Stomach smooth muscle (tissue), 2 donors: Measurements from ENCODE around the gene GINS3.

Experiments used
- H3K27ac ChIP-seq: one replicate; pipeline ENCODE4 v1.7.0; 2013; ENCODE audit warnings: mild to moderate bottlenecking, low read length, inconsistent platforms
- H3K27me3 ChIP-seq, 2 donors: one replicate each; pipeline ENCODE4 v1.7.0; 2013; ENCODE audit warnings: low read length in 2 of 2; ENCODE audit not compliant: insufficient read depth in 2 of 2, control insufficient read depth in 1 of 2
- H3K36me3 ChIP-seq, 2 donors: one replicate each; pipeline ENCODE4 v1.7.0; 2013; ENCODE audit warnings: low read length in 2 of 2; ENCODE audit not compliant: control insufficient read depth in 2 of 2, insufficient read depth in 2 of 2
- H3K4me1 ChIP-seq: one replicate; pipeline ENCODE4 v1.7.0; 2013; ENCODE audit warnings: low read length; ENCODE audit not compliant: control insufficient read depth, insufficient read depth
- H3K4me3 ChIP-seq, 2 donors: one replicate each; pipeline ENCODE4 v1.7.0; 2013; ENCODE audit warnings: low read length in 2 of 2
- H3K9ac ChIP-seq, 2 donors: one replicate each; pipeline ENCODE4 v1.7.0; 2013; ENCODE audit warnings: low read length in 2 of 2, mild to moderate bottlenecking in 1 of 2
- H3K9me3 ChIP-seq, 2 donors: one replicate each; pipeline ENCODE4 v1.7.0; 2013; ENCODE audit warnings: low read length in 2 of 2; ENCODE audit not compliant: control insufficient read depth in 2 of 2
- donor health status: healthy.
- donor health status: Pancreatic carcinoma.

Gene GINS3

DNA sequence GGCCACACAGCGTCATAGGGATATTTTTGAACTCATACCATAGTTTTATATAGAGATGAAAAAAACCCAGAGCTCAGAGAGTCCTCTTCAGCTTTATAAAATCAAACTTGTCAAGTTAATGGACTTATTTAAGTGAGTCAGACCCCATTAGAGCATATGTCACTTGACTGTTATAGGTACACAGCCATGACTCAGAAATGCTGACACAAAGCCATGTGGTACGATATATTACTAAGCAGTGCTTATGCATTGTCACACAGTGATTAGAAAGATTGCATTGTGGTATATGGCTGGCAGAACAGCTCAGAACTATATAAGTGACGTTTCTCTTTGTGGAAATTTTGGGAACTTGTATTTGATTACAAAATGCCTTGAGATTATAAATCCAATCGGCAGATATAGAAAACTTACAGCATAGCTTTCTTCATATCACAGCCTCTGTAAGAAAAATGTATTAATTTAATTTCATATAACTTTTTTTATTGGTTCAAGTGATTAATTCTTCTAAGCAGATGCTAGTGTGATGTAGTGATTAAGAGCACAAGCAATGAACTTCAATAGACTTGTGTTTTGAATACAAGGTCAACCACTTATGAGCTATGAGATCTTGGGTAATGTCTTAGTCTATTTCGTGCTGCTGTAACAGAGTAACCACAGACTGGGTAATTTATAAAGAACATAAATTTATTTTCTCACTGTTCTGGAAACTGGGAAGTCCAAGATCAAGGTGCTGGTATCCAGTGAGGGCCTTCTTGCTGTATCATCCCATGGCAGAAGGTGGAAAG, 25.8 kb upstream of the GINS3 start:
- H3K4me1 ChIP-seq: no peaks in the 10 kb centered on the region
- H3K27me3 ChIP-seq: peaks cover 0 to 2% of the 10 kb centered on the region in 2 donors
- no peak overlapping the region for H3K27ac ChIP-seq
- no peak overlapping the region for H3K4me3 ChIP-seq
- H3K9ac ChIP-seq: no peak overlapping the region
- H3K36me3 ChIP-seq: no peaks in the 10 kb centered on the region
- peaks cover 0 to under 1% of the 10 kb centered on the region in 2 donors for H3K9me3 ChIP-seq

DNA sequence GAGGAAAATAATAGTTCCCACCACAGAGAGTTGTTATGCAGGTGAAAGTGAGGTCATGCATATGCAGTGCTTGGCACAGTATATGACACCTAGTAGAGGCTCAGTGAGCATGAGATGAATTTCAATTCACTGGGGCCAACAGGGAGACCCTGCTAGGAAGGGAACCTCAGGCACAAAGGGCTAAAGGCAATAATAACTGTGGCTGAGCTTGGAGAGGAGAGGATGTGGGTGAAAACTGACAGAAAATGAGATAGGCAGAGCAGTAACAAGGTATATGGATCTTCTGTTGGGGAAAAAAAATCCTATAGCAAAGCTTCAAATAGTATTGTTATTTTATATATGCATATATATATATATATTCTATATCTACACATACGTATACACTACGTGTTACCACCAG, 25.0 kb upstream of the GINS3 start:
- Histone ChIP-seq H3K27ac (no peak overlapping the region), H3K9me3 (no peaks in the 10 kb centered on the region), H3K36me3 (no peaks in the 10 kb centered on the region), H3K4me1 (no peaks in the 10 kb centered on the region), H3K9ac (no peak overlapping the region), H3K4me3 (no peak overlapping the region), H3K27me3 (peaks cover 0 to 2% of the 10 kb centered on the region in 2 donors)

DNA sequence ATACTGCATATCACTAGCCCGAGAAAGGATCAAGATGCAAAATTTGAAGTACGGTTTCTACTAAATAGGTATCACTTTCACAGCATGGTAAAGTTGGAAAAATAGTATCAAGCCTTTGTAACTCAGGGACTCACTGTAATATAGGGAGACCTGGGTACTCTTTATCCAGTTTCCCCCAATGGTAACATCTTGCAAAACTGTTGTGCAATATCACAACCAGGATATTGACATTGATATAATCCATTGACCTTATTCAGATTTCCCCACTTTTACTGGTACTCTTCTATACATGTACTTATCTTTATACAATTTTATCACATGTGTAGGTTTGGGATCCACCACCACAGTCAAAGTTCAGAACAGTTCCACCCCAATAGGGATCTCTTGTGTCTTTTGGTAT, 20.4 kb upstream of the GINS3 start:
- H3K27me3 ChIP-seq: peaks cover 0 to 3% of the 10 kb centered on the region in 2 donors
- no peaks in the 10 kb centered on the region for H3K36me3 ChIP-seq
- no peak overlapping the region for H3K27ac ChIP-seq
- H3K9me3 ChIP-seq: no peaks in the 10 kb centered on the region
- H3K4me1 ChIP-seq: no peaks in the 10 kb centered on the region
- H3K4me3 ChIP-seq: no peak overlapping the region
- H3K9ac ChIP-seq: no peak overlapping the region

DNA sequence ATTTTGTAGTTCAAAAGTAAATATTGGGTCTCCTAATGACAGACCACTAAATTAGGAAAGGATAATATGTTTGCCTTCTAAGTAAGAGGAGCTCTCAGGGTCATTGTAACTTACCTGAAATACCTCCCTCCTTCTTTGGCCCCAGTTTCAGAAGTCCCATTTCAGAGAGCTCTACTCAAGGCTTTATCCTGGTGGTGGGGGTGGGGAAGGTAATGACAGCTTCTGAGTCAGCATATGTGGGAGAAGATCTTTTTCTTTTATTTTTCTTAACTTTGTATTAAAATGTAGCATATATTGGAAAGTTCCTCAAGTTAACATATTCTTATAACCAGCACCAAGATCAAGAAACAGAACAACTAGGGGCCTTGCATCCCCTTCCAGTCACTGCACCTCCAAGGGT, 16.9 kb upstream of the GINS3 start:
- Histone ChIP-seq H3K27ac (no peak overlapping the region), H3K27me3 (peaks cover 0 to 2% of the 10 kb centered on the region in 2 donors), H3K36me3 (no peaks in the 10 kb centered on the region), H3K4me1 (no peaks in the 10 kb centered on the region), H3K4me3 (no peak overlapping the region), H3K9me3 (peaks cover 0 to 4% of the 10 kb centered on the region in 2 donors), H3K9ac (no peak overlapping the region)

DNA sequence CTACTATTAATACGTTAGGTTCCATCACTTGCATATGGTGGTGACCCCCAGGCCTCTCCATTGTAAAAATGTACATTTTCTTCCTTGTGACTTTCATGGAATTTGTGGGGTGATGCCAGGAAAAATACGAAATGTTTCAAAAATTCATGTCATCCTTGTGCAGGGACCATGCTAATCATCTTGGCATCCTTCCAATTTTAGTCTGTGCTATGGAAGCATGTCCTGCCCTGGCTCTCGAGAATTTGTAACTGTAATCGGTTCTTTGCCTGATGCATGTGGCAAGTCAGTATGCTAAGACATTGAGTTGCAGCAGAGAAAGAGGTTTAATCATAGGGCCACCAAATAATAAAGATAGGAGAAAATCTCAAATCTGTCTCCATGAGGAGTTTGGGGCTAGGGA, 14.3 kb upstream of the GINS3 start:
- Histone ChIP-seq H3K4me1 (no peaks in the 10 kb centered on the region), H3K4me3 (no peak overlapping the region), H3K36me3 (no peaks in the 10 kb centered on the region), H3K9ac (no peak overlapping the region), H3K9me3 (peaks cover 0 to 4% of the 10 kb centered on the region in 2 donors), H3K27ac (no peak overlapping the region), H3K27me3 (peaks cover 0 to 2% of the 10 kb centered on the region in 2 donors)

DNA sequence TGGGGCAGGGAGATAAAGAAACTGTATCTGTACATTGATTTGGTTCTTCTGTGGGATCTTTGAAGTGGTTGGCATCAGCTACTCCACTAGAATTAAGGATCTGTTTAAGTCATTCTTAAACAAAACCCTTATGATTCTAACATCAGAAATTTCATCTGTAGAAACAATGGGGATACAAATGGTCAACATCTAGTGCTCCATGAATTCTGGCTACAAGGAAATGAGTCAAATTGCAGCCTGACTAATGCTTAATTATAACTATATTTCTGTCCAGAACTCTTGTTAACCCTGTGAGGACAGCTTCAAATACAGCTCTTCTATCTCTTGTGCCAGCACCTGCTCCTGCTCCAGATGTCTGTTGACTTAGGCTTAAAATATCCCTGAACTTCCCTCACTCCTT, 13.9 kb upstream of the GINS3 start:
- Histone ChIP-seq H3K27ac (no peak overlapping the region), H3K4me3 (no peak overlapping the region), H3K4me1 (no peaks in the 10 kb centered on the region), H3K36me3 (no peaks in the 10 kb centered on the region), H3K9ac (no peak overlapping the region), H3K27me3 (peaks cover 0 to 5% of the 10 kb centered on the region in 2 donors), H3K9me3 (peaks cover 0 to 4% of the 10 kb centered on the region in 2 donors)

DNA sequence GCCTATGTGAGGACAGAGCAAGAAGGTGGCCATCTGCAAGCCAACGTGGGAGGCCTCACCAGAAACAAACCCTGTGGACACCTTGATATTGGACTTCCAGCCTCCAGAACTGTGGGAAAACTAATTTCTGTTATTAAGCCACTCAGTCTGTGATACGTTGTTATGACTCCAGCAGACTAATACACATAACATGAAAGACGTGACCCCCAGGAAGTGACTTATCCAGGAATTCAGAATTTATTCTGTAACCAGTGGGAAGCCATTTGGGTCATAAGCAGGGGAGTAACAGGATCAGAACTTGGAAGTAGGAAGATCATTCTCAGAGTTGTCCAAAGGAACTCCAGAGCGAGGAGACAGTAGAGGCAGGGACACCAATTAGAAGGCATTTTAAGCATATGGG, 12.5 kb upstream of the GINS3 start:
- Histone ChIP-seq H3K4me1 (no peaks in the 10 kb centered on the region), H3K9ac (no peak overlapping the region), H3K9me3 (peaks cover 0 to 4% of the 10 kb centered on the region in 2 donors), H3K27ac (no peak overlapping the region), H3K4me3 (no peak overlapping the region), H3K36me3 (no peaks in the 10 kb centered on the region), H3K27me3 (peaks cover 0 to 6% of the 10 kb centered on the region in 2 donors)

DNA sequence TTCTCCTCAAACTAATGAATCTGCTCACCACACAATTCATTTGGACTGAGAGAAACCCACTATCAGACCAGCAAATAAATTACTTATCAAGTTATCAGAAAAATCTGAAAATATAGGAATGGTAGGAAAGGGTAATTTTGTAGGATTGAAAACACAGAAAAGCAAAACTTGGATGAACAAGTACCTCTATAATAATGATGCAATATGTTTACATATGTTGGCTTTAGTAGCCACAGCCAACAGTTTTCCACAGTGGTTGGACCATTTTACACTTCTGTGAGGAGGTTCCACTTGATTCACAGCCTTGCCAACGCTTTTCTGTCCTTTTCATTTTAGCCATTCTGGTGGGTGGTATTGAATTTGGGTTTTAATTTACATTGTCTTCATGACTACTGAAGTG, 10.6 kb upstream of the GINS3 start:
- Histone ChIP-seq H3K27me3 (peaks cover 0 to 6% of the 10 kb centered on the region in 2 donors), H3K9ac (no peak overlapping the region), H3K27ac (no peak overlapping the region), H3K4me1 (no peaks in the 10 kb centered on the region), H3K4me3 (no peak overlapping the region), H3K9me3 (peaks cover 0 to 4% of the 10 kb centered on the region in 2 donors), H3K36me3 (no peaks in the 10 kb centered on the region)

DNA sequence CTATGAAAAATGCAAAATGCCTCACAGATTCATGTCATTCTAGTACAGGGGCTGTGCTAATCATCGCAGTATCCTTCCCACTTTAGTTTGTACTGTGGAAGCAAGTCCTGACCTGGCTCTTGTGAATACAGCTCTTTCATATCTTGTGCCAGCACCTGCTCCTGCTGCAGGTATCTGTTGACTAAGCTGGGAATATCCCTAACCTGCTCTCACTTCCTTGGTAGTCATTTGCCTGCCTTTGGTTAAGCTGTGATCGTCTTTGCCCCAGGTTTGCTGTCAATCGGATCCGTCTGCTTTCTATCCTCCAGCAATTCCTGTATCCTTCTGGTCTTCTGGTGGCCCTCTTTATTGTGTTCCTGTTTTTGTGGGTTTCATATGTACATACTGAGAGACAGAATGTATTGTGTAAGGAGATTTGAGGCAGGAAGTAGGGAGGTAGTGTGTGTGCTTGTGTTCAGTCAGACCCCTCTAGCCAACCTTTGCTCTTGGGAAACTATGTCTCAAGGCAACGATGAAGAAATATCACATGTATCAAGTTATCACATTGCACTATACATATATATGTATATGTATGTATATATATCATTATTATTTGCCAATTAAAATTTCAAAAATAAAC, 7.7 kb upstream of the GINS3 start:
- Histone ChIP-seq H3K27me3 (peaks cover 0 to 6% of the 10 kb centered on the region in 2 donors), H3K9me3 (peaks cover 0 to 4% of the 10 kb centered on the region in 2 donors), H3K4me1 (no peaks in the 10 kb centered on the region), H3K9ac (no peak overlapping the region), H3K27ac (no peak overlapping the region), H3K4me3 (no peak overlapping the region), H3K36me3 (no peaks in the 10 kb centered on the region)

DNA sequence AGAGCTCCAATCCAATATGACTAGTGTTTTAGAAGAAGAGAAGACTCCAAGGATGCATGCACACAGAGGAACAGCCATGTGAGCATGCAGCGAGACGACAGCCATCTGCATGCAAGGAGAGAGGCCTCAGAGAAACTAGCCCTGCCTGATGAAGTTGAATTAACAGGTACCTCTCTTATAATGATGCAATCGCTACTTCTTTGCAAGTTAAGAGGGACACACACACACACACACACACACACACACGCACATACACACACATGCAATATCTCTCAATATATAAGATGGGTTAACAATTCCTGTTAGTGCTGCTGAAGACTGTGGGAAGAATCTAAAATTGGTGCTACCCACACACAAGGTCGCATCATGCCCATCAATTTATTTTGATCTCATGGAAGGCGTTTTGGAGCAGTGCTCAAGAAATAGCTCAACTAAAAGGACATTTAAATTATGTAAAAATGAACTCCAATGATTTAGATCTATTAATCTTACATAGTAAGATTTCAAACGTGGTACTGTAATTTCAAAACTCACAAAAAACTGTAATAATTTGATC, 7.0 kb upstream of the GINS3 start:
- Histone ChIP-seq H3K4me1 (no peaks in the 10 kb centered on the region), H3K36me3 (no peaks in the 10 kb centered on the region), H3K9ac (no peak overlapping the region), H3K27ac (no peak overlapping the region), H3K9me3 (no peaks in the 10 kb centered on the region), H3K4me3 (no peak overlapping the region), H3K27me3 (peaks cover 0 to 6% of the 10 kb centered on the region in 2 donors)

DNA sequence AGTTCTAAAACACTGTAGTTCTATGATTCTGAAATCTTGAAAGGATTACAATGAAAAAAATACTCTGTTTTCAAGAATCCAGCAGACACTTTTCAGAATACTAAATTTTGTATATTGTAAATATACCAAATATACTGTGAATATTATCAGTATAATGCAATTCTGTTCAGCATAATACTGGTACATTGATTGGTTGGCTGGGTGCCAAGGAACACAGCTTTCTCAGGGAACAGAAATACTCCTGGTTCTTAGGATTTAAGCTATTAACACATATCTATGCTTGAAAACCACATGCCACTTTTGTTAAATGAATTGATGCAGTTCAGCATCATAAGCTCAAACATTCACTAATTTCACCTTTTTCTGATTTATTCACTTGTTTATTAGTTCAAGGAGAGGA, 2.5 kb upstream of the GINS3 start:
- H3K27me3 ChIP-seq: no peaks in the 10 kb centered on the region
- no peak overlapping the region for H3K27ac ChIP-seq
- H3K36me3 ChIP-seq: no peaks in the 10 kb centered on the region

More for the DNA sequence above, 2.5 kb upstream of the GINS3 start:
- Histone ChIP-seq H3K4me1 (peaks cover 6% of the 10 kb centered on the region), H3K4me3 (no peak overlapping the region), H3K9ac (no peak overlapping the region), H3K9me3 (no peaks in the 10 kb centered on the region)
